Gastrocnemius medialis (tissue), 4 donors: Measurements from ENCODE around the gene ZWILCH. TPM values are rescaled to one million over a fixed set of nuclear protein-coding genes. Genes with fewer than 3 reads are reported as not detected.

Experiments
- ATAC-seq, 2 donors: fragments of 150-250 bp; one replicate each; pipeline ENCODE4 v1.9.1; 2016
- DNase-seq, 2 donors: peaks; one replicate each; pipeline ENCODE4 v3.0.0-alpha.2; 2019
- H3K27ac ChIP-seq, 4 donors: fragments of 200-600 bp; sonication (generic); 1 replicate in 1 of 4; 2 replicates in 3 of 4; pipeline ENCODE4 v1.5.1; 2016 to 2018; ENCODE audit warnings: mild to moderate bottlenecking in 2 of 4, moderate library complexity in 1 of 4
- H3K27me3 ChIP-seq, 3 donors: fragments of 200-600 bp; sonication (generic) in 2 of 3; 1 replicate in 1 of 3; 2 replicates in 2 of 3; pipeline versions ENCODE4 v1.5.1 to v1.6.0; 2016 to 2019; ENCODE audit warnings: mild to moderate bottlenecking in 1 of 3, moderate library complexity in 1 of 3
- H3K36me3 ChIP-seq, 2 donors: fragments of 200-600 bp; sonication (generic) in 1 of 2; one replicate each; pipeline ENCODE4 v1.5.1; 2017 to 2018
- H3K4me1 ChIP-seq, 2 donors: fragments of 200-600 bp; sonication (generic) in 1 of 2; one replicate each; pipeline ENCODE4 v1.5.1; 2016 to 2017; ENCODE audit warnings: mild to moderate bottlenecking in 2 of 2
- H3K4me3 ChIP-seq, 4 donors: fragments of 200-600 bp; sonication (generic) in 3 of 4; 1 replicate in 1 of 4; 2 replicates in 3 of 4; pipeline ENCODE4 v1.5.1; 2016 to 2019; ENCODE audit warnings: mild to moderate bottlenecking in 2 of 4
- H3K9me3 ChIP-seq, 3 donors: fragments of 200-600 bp; sonication (generic) in 2 of 3; 1 replicate in 1 of 3; 2 replicates in 2 of 3; pipeline ENCODE4 v1.5.1; 2016 to 2019
- CTCF ChIP-seq, 5 experiments: fragments of 450-650 bp in 3 of 5; fragments of 200-600 bp in 2 of 5; sonication (generic) in 2 of 5; IDR thresholded peaks in 4 of 5; conservative IDR thresholded peaks in 1 of 5; 1 replicate in 4 of 5; 2 replicates in 1 of 5; pipeline ENCODE4 v1.5.1; 2016 to 2019; ENCODE audit warnings: antibody characterized with exemption in 5 of 5, mild to moderate bottlenecking in 3 of 5, moderate library complexity in 3 of 5
- POLR2A ChIP-seq, 2 donors: fragments of 450-650 bp; IDR thresholded peaks; one replicate each; pipeline ENCODE4 v1.6.1; 2017; ENCODE audit warnings: antibody characterized with exemption in 2 of 2, mild to moderate bottlenecking in 2 of 2, moderate library complexity in 2 of 2
- in situ Hi-C, 4 donors: fragments of 200-750 bp; cut with MboI; loops; one replicate each; pipeline versions ENCODE4 v1.15.0 to v1.8.0; 2017; ENCODE audit warnings: low sequenced_read_pairs in 4 of 4
- intact Hi-C: fragments of 100-400 bp; cut with DNase I; formaldehyde crosslinking; loops from one replicate; pipeline ENCODE4 v1.15.1; 2023; ENCODE audit warnings: low total_unique reads
- total RNA-seq, 4 donors: library from RNA; depleted of rRNA; stranded (reverse); fragments of >200 nt; gene quantifications; one replicate each; pipeline versions ENCODE4 v1.1.0 to v1.2.3, GENCODE V29; 2016

ZWILCH gene
- total RNA-seq, 4 donors from 2014 or later, result 2.0 to 10.6 (median 2.4) TPM

GRCh38 chr15:66474135-66474534, 31.0 kb upstream of the ZWILCH start:
- no peaks in the 10 kb centered on the region for H3K9me3 ChIP-seq
- no peak overlapping the region for H3K4me3 ChIP-seq
- no peak overlapping the region for H3K27ac ChIP-seq
- intact Hi-C loops, result no loop called here
- in situ Hi-C loops, result no loop called here
- H3K27me3 ChIP-seq, result no peaks in the 10 kb centered on the region
- ATAC-seq (no peak), DNase-seq (no peak)
- no peaks in the 10 kb centered on the region for H3K36me3 ChIP-seq
- TF ChIP-seq CTCF (IDR thresholded peaks at IDR 0.05 in 4 of 5, conservative IDR thresholded peaks at IDR 0.05 in 1 of 5) (no peak), POLR2A (IDR thresholded peaks at IDR 0.05) (no peak)
- peaks cover 10 to 21% of the 10 kb centered on the region in 2 donors for H3K4me1 ChIP-seq

GRCh38 chr15:66474963-66475362, 30.2 kb upstream of the ZWILCH start:
- no peak for TF ChIP-seq POLR2A (IDR thresholded peaks at IDR 0.05)
- no peak for TF ChIP-seq CTCF (IDR thresholded peaks at IDR 0.05 in 4 of 5, conservative IDR thresholded peaks at IDR 0.05 in 1 of 5)
- Histone ChIP-seq H3K36me3 (no peaks in the 10 kb centered on the region), H3K4me1 (peaks cover 10 to 21% of the 10 kb centered on the region in 2 donors), H3K27ac (no peak overlapping the region), H3K4me3 (no peak overlapping the region), H3K9me3 (no peaks in the 10 kb centered on the region), H3K27me3 (no peaks in the 10 kb centered on the region)
- ATAC-seq (no peak), DNase-seq (no peak)
- in situ Hi-C loops (no loop called here), intact Hi-C loops (no loop called here)

- peaks cover 10 to 21% of the 10 kb centered on the region in 2 donors for H3K4me1 ChIP-seq
- ATAC-seq, result no peak
- H3K4me3 ChIP-seq, result no peak overlapping the region
- in situ Hi-C loops, result no loop called here
- DNase-seq, result no peak
- no peaks in the 10 kb centered on the region for H3K9me3 ChIP-seq
- TF ChIP-seq POLR2A (IDR thresholded peaks at IDR 0.05) (no peak), CTCF (IDR thresholded peaks at IDR 0.05 in 4 of 5, conservative IDR thresholded peaks at IDR 0.05 in 1 of 5) (no peak)
- H3K36me3 ChIP-seq, result peaks cover 0 to 6% of the 10 kb centered on the region in 2 donors
- intact Hi-C loops, result no loop called here
- H3K27ac ChIP-seq, result no peak overlapping the region
- no peaks in the 10 kb centered on the region for H3K27me3 ChIP-seq
These were observed 28.6 kb upstream of the ZWILCH start for GRCh38 chr15:66476535-66476934.

GRCh38 chr15:66477011-66477410, 28.1 kb upstream of the ZWILCH start:
- in situ Hi-C loops (no loop called here), intact Hi-C loops (no loop called here)
- Histone ChIP-seq H3K36me3 (peaks cover 0 to 11% of the 10 kb centered on the region in 2 donors), H3K9me3 (no peaks in the 10 kb centered on the region), H3K4me1 (peaks cover 10 to 20% of the 10 kb centered on the region in 2 donors), H3K4me3 (no peak overlapping the region), H3K27ac (no peak overlapping the region), H3K27me3 (no peaks in the 10 kb centered on the region)
- no peak for DNase-seq
- no peak for ATAC-seq
- TF ChIP-seq POLR2A (IDR thresholded peaks at IDR 0.05) (no peak), CTCF (IDR thresholded peaks at IDR 0.05 in 4 of 5, conservative IDR thresholded peaks at IDR 0.05 in 1 of 5) (no peak)

- ATAC-seq (no peak), DNase-seq (no peak)
- intact Hi-C loops (no loop called here), in situ Hi-C loops (no loop called here)
- peaks cover 6 to 12% of the 10 kb centered on the region in 2 donors for H3K4me1 ChIP-seq
- TF ChIP-seq CTCF (IDR thresholded peaks at IDR 0.05 in 4 of 5, conservative IDR thresholded peaks at IDR 0.05 in 1 of 5) (no peak), POLR2A (IDR thresholded peaks at IDR 0.05) (no peak)
- H3K36me3 ChIP-seq, result peaks cover 0 to 25% of the 10 kb centered on the region in 2 donors
- no peak overlapping the region for H3K4me3 ChIP-seq
- no peak overlapping the region for H3K27ac ChIP-seq
- H3K27me3 ChIP-seq, result no peaks in the 10 kb centered on the region
- no peaks in the 10 kb centered on the region for H3K9me3 ChIP-seq
These were observed 24.9 kb upstream of the ZWILCH start for GRCh38 chr15:66480267-66480666.
